IPS-18c (cell line): ENCODE measurements around the gene CSDE1.

Experiments
- H3K4me3 ChIP-seq: 2 replicates; pipeline ENCODE4 v1.7.0; 2013; ENCODE audit warnings: low read depth, mild to moderate bottlenecking, low read length, moderate library complexity; ENCODE audit not compliant: insufficient read depth
- H3K9me3 ChIP-seq: one replicate; pipeline ENCODE4 v1.6.1; 2013; ENCODE audit warnings: mild to moderate bottlenecking, low read length, moderate library complexity; ENCODE audit not compliant: control insufficient read depth, insufficient read depth

CSDE1 gene

DNA sequence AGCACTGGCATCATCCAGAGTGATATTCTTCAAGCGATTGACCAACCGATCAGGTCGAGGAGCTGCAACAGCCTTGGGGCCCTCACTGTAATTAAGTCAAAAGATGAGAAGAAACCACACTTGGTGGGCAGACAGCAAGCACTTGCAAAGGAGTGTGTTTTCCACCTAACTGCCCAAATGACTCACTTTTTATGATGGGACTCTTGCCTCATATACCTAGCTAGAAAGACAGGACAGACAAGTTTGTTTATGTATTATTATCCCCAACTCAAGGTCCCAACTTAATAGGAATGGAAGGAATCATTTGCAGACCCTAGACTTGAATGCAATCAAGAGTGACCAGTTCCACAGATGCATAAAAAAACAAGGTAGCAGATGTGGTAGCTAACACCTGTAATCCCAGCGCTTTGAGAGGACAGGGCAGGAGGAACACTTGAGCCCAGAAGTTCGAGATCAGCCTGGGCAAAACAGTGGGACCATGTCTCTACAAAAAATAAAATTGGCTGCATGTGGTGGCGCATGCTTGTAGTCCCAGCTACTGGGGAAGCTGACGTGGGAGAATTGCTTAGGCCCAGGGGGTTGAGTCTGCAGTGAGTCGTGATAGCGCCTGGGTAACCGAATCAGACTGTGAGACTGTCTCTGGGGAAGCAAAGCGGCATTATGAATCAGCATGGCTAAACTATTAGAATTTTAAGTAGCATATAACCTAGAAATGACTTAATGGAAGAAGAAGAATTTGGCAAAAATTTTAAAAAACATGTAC is 38.9 kb downstream of the CSDE1 start:
- Histone ChIP-seq H3K4me3 (no peak overlapping the region), H3K9me3 (no peaks in the 10 kb centered on the region)

DNA sequence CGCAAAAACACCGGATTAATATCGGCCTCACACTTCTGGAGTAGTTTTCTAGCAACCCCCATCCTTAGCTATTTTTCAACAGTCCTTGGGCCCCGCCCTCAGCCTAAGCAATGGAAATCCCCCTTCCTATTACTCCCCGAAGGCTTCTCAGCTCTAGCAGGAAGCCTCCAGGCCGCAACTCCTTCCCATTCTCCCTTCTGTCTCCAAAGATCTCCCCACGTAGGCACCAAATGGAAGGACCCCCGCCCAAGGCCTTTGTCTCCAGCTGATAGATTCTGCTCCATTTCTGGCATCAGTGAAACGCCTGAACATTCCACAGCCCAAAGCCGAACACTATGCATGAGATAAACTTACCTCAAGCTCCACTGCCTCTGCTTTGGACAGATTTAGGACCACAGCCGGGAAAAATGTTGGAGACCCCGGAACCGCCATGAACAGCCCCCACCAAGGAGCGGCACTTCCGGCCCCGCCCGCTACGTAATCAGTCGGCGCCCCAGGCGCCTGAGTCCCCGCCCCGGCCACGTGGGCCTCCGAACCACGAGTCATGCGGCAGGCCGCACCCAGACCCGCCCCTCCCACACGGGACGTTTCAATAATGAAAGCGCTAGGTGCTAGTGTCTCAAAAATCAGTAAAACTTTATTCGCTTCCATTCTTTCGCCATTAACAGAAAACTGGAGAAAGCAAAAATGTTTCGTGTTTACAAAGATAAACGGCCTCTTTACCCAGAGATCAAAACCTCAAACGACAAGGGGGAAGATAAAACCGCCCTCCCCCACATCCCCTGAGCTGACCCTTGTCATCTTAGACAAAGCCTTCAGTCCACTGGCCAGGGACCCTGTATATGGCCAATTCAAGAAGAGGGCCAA is 41.2 kb downstream of the CSDE1 start, which contains the start of gene NRAS:
Gene NRAS, minus strand, starts transcription at position 468 of the 867 bp plus-strand sequence. CDS start 611 bp downstream, outside the sequence.
- Histone ChIP-seq H3K4me3 (peak within 1 kb of the TSS; percentile 80), H3K9me3 (no peaks in the 10 kb centered on the region)

- peak overlapping the region; percentile 80 for H3K4me3 ChIP-seq
- no peaks in the 10 kb centered on the region for H3K9me3 ChIP-seq
Observed at GRCh38 chr1:114715952-114716303, 41.9 kb downstream of the CSDE1 start.

GRCh38 chr1:114712977-114713376 is 44.8 kb downstream of the CSDE1 start:
- H3K9me3 ChIP-seq: no peaks in the 10 kb centered on the region
- no peak overlapping the region for H3K4me3 ChIP-seq

GRCh38 chr1:114710360-114710759 is 47.4 kb downstream of the CSDE1 start:
- H3K9me3 ChIP-seq: no peaks in the 10 kb centered on the region

GRCh38 chr1:114707604-114708003 is 50.2 kb downstream of the CSDE1 start:
- Histone ChIP-seq H3K9me3 (no peaks in the 10 kb centered on the region), H3K4me3 (no peak overlapping the region)

More at GRCh38 chr1:114710360-114710759, 47.4 kb downstream of the CSDE1 start:
- no peak overlapping the region for H3K4me3 ChIP-seq

GRCh38 chr1:114703242-114703641 is 54.5 kb downstream of the CSDE1 start:
- H3K4me3 ChIP-seq: no peak overlapping the region

DNA sequence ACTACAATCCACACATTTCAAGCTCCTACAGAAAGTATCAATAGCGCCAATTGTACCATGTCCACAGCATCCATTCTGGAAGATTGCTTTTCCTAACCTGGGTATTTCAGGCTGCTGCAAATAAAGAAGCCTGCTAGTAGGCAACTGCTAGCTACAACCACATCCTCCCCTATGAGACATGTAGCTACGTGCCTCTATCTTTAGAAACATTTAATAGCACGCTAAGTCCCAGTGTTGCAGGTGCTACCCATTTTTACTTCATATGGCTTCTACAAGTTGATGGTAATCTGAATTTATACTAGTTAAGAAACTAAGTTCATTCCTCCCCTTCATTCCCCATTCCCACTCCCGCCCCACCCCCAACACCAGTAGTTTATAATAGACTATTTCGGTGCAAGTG is 55.0 kb downstream of the CSDE1 start:
- no peak overlapping the region for H3K4me3 ChIP-seq
- H3K9me3 ChIP-seq: no peaks in the 10 kb centered on the region

More at GRCh38 chr1:114703242-114703641, 54.5 kb downstream of the CSDE1 start:
- no peaks in the 10 kb centered on the region for H3K9me3 ChIP-seq

DNA sequence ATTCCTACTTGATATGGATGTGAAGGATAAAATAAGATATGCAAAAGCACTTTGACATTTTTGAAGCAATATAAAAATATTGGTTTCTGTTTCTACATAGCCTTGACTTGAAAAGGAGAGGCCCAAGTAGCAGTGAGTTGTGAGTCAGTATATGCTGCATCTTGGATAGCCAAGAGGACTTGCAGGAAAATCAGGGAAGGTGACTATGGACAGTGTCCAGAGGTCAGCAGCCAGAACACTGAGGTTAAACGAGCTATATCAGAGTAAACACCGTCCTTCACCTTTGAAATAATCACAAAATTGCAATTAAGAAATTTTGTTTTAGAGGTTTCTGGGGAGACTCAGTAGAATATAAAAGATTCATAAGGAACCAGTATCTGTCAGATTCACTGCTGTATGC is 55.9 kb downstream of the CSDE1 start:
- Histone ChIP-seq H3K9me3 (no peaks in the 10 kb centered on the region), H3K4me3 (no peak overlapping the region)

DNA sequence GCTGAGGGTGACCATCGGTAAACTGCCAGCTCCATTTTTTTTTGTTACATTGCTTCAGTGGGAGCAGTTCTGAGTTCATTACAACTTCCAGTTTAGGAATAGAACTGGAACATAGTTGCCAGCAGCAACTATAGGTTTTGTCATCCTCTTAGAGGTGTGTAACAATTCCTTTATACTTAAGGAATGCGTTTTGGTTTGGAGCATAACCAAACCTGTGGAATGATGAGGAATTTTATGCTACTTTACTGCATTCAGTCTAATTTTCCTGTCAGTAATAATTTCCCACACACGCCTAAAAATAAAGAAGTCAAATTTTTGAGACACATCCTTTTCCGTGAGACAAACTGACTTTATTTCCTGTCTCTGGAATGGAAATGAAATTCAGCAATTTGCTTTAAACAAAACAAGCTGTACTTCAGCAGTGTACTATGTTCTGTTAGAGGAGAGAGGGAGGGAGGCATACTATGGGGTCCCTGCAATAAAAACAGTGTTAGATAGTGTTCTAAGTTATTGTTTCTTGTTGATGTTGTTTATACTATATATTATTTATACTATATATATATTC is 57.7 kb downstream of the CSDE1 start:
- Histone ChIP-seq H3K4me3 (no peak overlapping the region), H3K9me3 (no peaks in the 10 kb centered on the region)

DNA sequence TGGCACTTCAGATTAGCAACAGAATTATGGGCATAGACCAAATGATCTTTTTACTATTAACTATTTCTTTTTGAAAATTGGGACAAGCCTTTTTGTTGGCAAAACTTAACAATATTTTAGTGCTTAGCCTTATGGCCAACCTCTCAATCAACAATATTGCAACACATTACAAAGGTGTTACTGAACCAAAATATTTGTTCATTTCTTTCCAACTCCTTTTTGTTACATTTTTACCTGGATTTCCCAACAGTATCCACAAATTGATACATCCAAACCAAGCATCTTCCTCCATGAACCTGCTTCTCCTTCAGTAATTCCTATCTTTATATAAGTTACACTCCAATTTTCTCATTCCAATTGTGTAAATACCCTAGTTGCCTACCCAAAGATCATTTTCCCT is 61.0 kb downstream of the CSDE1 start:
- H3K9me3 ChIP-seq: no peaks in the 10 kb centered on the region
- no peak overlapping the region for H3K4me3 ChIP-seq

DNA sequence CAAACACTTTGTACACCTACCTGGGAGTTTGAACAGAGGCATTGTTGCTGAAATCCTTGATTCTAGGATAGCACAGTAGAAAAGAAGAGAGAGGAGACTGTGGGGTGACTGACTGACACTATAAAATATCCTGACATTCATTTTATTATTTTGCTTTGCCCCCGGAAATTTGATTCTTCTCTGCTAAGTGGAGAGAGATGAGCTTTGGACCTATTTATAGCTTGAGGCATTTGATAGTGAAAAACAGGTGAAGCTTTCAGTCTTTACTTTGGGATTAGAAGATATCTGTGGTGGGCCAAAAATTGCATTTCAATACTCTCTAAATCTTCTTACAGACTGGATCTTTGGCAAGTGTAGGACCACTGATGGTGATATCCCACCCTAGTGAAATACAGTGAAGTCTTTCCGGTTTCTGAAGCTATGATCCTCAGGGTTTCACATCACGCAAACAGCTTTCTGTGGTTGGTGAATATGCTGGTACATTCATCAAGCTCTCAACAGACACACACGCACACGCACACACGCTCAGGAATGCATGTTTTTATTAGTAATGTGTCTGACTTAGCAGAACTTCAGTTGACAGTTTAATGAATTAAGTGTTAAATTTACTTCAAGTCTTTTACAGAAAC is 62.2 kb downstream of the CSDE1 start, which contains the start of gene AMPD1:
Gene AMPD1, minus strand, starts transcription at position 117 of the 629 bp plus-strand sequence. Its CDS starts 75 bp downstream, at position 42.
- Histone ChIP-seq H3K4me3 (no peak within 1 kb of the TSS), H3K9me3 (no peaks in the 10 kb centered on the region)

GRCh38 chr1:114694540-114695310 is 63.1 kb downstream of the CSDE1 start:
- no peaks in the 10 kb centered on the region for H3K9me3 ChIP-seq
- H3K4me3 ChIP-seq: no peak overlapping the region

DNA sequence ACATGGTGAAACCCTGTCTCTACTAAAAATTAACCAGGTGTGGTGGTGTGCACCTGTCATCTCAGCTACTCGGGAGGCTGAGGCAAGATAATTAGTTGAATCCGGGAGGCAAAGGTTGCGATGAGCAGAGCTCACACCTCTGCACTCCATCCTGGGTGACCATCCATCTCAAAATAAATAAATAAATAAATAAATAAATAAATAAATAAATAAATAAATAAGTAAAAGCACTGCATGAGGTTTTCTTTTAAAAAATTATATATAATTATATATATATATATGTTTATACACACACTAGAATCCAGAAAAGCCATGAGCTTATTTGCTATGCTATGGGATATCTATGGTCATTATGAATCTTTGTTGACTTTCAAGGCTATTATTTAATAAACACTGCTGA is 64.8 kb downstream of the CSDE1 start:
- Histone ChIP-seq H3K4me3 (no peak overlapping the region), H3K9me3 (no peaks in the 10 kb centered on the region)

DNA sequence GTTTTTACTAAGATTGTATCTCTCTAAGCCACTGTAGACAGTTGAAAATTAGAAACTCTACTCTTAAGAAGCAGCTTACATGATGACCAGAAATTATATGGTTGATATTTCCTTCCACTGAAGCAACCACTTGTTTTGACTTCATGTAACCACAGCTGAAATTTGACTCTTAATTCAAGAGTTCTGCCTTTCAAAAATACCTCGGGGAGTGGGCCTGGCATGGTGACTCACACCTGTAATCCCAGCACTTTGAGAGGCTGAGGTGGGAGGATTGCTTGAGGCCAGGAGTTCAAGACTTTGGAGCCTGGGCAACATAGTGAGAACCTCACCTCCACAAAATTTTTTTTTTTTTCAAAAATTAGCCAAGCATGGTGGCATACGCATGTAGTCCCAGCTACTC is 66.7 kb downstream of the CSDE1 start:
- no peaks in the 10 kb centered on the region for H3K9me3 ChIP-seq

GRCh38 chr1:114690148-114690547 is 67.6 kb downstream of the CSDE1 start:
- no peaks in the 10 kb centered on the region for H3K9me3 ChIP-seq
- no peak overlapping the region for H3K4me3 ChIP-seq

More for the DNA sequence above, 66.7 kb downstream of the CSDE1 start:
- H3K4me3 ChIP-seq: no peak overlapping the region

DNA sequence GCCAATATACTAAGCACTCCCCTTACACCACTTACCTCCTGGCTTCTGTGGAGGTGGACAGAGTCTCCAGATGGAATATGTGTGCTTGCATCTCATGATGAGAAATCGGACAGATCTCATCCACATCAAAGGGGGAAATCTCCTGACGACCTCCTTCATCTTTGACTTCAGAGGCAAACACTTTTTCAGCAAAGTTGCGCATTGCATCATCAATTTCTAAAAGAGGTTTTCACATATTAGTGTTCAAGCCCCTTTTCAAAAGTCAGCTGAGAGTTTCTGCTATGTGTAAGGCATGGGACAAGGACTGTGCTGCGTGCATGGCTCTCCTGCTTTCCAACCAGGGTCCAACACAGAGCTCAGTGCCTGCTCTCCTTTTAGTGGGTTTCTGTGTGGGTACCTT is 69.3 kb downstream of the CSDE1 start:
- H3K4me3 ChIP-seq: no peak overlapping the region
- no peaks in the 10 kb centered on the region for H3K9me3 ChIP-seq
